Stimulated activated CD4-positive, alpha-beta T cell treated with anti-CD3 and anti-CD28 coated beads, TNF-alpha, amount 100 ng/mL, for 24 hours (primary cell): ENCODE data around the gene TRPV5.
"Not testable (repeated sequence)": the region's sequence is repeated elsewhere in the genome, so short reads cannot be mapped to it uniquely, and the experiment has no call there.

Experiments used
- DNase-seq, 3 experiments: peaks; one replicate each; pipeline ENCODE4 v3.0.0-alpha.2; 2020; ENCODE audit warnings: low read depth in 3 of 3

TRPV5 gene

DNA sequence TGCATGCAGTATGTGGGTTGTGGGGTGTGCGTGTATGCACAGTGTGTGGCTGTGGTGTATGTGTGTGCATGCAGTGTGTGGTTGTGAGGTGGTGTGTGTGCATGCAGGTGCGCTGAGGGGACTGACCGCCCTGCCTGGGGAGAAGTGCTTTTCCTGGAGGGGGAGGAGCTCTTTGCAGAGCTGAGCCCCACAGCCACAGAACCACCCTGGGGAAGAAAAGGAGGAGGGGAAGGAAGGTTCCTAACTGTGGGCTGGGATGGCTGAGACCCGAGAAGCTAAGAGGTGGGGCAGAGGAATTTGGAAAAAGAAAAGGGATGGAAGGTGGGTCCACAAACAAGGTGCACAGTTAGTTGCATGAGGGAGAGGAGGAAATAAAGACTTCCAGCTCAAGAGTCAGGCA, at the start of gene TRPV5:
TSS of gene TRPV5 (minus strand) at position 123 of the 400 bp plus-strand sequence. CDS start 287 bp downstream, outside the sequence.
- no peak for DNase-seq

- DNase-seq = not testable (repeated sequence)
Measured at GRCh38 chr7:142978402-142978801, 44.9 kb upstream of the TRPV5 start.

DNA sequence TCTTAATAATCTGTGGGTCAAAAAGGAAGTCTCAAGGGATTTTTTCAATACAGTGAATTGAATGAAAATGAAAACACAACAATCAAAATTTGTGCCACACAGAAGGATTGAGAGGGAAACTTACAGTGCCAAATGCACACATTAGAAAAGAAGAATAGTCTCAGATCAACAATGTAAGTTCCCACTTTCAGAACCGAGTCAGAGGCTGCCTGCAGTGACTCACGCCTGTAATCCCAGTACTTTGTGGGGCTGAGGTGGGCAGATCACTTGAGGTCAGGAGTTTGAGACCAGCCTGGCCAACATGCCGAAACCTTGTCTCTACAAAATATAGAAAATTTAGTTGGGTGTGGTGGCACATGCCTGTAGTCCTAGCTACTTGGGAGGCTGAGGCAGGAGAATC, 41.1 kb upstream of the TRPV5 start:
- DNase-seq = no peak

GRCh38 chr7:142969183-142969582, 35.6 kb upstream of the TRPV5 start:
- no peak for DNase-seq

DNA sequence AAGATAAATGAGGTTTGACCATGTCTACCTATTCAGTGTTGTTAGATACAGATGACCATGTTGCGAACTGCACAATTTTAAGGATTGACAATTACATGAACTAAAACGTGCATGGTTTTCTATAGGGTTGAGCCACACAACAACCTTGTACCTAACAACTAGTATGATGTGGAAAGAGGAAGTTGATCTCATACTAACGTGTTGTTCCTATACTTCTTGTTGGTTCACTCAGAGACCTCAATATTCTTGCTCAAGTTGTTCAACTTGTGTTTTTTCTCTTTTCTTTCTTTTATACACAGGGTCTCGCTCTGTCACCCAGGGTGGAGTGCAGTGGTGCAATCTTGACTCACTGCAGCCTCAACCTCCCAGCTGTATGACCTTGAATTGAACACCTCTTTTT, 34.7 kb upstream of the TRPV5 start:
- no peak for DNase-seq

DNA sequence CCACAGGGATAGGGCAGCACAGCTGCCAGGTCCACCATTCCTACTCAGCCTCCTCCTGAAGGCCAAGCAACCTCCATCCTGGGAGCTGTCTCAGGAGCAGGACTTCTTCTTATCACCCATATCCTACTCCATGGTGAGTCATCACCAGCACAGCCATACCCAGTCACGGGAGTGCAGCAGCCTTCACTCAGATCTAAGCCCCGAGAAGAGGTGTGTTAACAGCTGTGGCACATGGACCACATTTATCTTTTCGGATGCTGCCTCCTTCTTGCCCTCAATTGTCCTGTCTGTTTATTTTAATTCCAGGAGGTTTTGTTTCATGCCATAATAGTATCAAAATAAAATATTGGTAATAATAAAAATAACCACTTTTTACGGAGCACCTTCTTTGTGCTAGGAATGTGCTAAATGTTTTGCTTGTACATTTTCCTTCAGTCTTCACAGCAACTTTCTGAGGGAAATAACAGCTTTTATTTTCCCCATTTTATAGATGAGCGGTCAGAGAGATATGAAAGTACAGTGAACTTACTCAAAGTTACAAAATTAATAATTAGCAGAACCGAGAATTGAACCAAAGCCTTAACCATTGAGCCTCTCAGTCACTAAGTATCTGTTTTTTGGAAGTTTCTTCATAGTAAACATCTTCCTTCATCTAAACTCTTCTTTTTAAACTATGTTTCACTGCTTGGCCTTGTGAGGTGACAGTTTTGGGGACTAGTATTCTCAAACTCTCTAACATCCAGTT, 31.1 kb upstream of the TRPV5 start:
- DNase-seq = no peak

DNA sequence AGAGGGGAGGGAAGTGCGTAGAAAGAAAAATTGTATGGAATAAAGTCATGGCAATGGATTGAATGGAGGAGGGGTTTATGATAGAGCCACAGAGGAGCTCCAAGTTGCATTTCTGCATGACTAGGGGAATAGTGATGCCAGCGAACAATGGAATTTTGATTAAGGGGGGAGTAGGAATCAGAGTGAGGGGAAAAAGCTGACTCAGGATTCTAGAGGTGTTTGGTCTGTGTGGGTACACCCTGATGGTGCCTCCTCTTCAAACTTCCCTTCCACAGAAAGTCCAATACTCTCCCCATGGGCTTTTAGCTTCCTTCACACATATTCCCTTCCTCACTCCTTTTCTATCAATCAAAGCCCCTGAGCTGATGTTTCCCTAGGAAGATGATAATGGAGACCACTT, 30.4 kb upstream of the TRPV5 start:
- no peak for DNase-seq

GRCh38 chr7:142962991-142963390, 29.4 kb upstream of the TRPV5 start:
- no peak for DNase-seq

- no peak for DNase-seq
Measured at GRCh38 chr7:142961973-142962926, 28.7 kb upstream of the TRPV5 start, which contains the start of gene KEL. Gene KEL (minus strand): TSS chr7:142962363. CDS start chr7:142962206, 157 bp downstream.

DNA sequence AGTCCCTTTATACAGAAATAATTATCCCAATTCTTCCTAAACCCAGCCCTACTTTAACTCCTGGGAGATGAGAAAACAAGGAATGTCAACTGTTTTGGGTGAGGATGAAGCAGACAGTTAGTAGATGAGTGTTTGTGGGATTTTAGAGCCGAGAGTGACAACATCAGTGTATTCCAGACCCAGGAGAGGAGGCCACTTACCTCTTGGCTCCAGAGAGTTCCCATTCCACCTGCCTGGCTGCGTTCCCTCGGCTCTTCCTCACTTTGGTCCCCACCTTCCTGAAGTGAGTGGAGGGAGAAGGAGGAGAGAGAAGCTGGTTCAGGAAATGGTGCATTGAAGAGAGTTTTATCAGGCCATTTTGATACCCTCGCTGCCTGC, 28.0 kb upstream of the TRPV5 start:
- DNase-seq = no peak

DNA sequence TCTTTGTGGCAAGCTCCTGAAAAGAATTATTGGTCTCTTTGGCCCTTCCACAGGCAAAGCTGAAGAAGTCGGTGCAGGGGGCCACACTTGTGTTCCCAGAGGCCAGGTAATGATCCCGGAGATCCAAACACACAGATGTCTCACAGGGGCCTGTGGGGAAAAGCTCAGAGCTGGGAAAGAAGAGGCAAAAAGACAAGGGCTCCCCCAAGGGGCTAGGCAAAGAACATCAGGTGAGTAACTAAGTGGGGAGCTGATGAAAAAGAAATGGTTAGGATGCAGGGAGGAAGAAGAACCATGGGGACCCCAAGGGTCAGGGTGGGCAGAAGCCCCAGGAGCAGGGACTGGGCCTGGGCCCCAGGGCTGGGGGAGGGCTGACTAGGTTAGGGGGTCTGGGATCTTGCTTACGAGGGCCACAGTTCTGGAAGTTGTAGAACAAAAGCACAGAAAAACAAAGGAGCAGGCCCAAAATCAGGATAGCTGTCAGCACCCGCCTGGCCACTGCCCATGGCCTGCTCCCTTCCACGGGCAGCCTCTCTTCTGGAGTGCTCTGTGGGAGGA, 27.5 kb upstream of the TRPV5 start:
- DNase-seq = no peak

GRCh38 chr7:142959202-142959601, 25.7 kb upstream of the TRPV5 start:
- no peak for DNase-seq

GRCh38 chr7:142957723-142958122, 24.2 kb upstream of the TRPV5 start:
- DNase-seq = no peak

DNA sequence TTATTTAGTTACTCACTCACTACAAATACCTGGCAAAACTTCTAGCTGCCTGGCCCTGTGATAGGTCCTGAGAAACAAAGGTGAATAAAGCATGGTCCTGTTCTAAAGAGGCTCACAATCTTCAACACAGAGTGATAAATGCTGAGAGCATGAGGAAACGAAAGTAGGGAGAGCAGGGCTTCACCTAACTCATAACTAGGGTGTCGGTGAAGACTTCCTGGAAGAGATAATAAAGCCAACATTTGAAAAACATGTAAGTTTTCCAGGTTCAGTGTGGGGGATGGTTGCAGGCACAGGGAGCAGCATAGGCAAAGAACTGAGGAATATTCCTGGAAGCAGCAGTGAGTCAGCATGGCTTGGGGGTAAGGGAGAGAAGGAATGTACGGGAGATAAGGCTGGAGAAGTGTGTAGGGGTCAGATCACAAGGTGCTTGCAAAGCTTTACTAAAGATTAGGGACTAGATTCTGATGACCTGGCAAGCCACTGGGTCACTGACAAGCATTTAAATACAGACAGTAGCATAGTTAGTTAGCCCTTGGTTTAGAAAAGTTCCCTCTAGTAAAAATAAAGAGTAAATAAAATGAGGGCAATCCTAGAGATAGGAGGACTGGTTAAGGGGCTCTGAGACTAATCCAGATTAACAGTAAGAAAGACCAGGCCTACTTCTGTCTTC, 23.5 kb upstream of the TRPV5 start:
- no peak for DNase-seq

DNA sequence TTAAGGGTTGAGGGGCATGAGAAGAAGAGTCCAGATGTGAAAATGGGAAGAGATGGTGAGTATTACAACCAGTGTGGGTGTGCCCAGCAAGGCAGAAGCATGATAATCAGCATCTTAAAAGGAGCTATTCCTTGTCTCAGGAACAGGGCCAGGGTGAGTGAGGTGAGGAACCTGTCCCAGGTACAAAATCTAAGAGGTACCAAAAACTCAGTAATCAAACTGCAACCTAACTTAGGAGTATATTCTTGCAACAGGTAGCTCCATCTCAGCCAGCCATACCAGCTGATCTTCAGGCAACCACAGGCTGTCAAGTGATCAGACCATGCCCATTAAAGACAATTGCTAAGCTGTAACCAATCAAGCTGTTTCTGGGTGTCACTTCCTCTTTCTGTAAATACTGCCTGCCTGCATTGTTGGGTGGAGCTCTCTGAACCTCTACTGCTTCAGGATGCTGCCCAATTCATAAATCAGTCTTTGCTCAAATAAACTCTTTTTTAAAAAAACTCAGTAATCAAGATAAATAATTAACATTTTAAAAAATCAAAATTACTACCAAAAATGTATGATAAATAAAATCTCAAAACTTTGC, 21.2 kb upstream of the TRPV5 start:
- no peak for DNase-seq

GRCh38 chr7:142950235-142950634, 16.7 kb upstream of the TRPV5 start:
- no peak for DNase-seq

DNA sequence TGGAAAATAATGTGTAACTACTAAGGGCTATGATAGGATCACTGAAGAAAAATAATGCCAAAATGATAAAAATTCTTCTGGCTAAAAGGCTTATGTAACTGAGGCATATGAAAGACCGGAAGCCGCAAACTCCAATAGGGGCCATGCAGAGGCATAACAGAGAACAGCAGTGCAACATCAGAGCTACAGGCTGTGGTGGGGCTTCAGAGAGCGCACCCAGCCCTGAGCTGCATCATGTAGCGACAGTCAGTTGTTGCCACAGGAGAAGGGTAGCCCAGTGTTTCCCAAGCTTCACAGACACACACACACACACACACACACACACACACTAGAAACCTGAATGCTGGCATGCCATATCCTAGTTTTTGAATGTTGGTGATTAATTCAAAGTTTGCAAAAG, 15.1 kb upstream of the TRPV5 start:
- DNase-seq = no peak

DNA sequence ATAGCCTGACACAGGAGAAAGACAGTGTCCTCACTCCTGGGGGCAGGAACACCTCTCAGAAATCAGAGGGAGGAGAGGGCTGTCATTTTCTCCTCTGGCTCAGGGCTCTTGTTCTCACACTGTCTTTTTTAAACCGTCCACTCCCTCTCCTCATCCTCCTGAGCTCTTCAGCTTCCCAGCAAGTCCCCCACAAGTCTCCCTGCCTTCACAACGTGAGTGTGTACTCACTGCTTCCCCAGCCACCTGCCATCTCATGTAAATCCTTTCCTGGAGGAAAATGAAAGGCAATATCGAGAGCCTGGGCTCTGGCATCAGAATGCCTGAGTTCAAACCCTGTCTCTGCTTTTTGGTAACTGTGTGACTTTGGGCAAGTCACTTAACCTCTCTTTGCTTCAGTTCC, 11.5 kb upstream of the TRPV5 start:
- DNase-seq = no peak

DNA sequence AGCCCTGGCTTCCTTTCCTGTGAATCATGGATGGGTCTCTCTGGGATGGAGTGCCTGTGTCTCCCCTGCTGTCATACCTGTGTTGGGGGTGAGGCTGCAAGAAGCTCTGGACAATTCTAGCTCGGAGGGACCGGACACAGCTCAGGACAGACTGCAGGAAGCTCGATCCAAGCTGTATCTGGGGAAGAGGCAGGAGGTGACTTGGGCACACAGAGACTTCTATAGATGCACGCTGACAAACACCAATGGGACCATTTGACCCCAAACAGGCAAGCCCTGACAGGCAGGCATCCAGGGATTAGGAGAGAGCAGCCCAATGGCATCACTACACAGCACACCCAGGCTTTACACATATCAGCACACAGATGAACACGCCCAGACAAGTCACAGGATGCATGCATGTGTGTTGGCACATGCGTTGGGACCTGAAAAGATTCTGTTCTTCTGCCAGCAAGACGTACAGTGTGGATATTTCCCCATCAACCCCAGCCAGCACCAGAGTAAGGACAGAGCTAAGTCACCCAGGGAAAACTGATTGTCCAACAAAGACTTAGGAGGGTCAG, 10.2 kb upstream of the TRPV5 start:
- no peak for DNase-seq

GRCh38 chr7:142942746-142943145, 9.2 kb upstream of the TRPV5 start:
- DNase-seq = no peak

- no peak for DNase-seq
Measured at GRCh38 chr7:142941541-142941940, 8.0 kb upstream of the TRPV5 start.
